Transverse colon (tissue), 4 donors: ENCODE measurements around the gene THAP5. TPM values are rescaled to one million over a fixed set of nuclear protein-coding genes. Genes with fewer than 3 reads are reported as not detected.

Source experiments
- DNase-seq: peaks from one replicate; pipeline ENCODE4 v3.0.0-alpha.2; 2019
- H3K27ac ChIP-seq, 4 donors: fragments of 200-600 bp; sonication (generic); 2 replicates each; pipeline ENCODE4 v1.5.1; 2016 to 2018; ENCODE audit warnings: inconsistent platforms in 4 of 4
- H3K27me3 ChIP-seq: fragments of 200-600 bp; sonication (generic); 2 replicates; pipeline ENCODE4 v1.5.1; 2017; ENCODE audit warnings: inconsistent platforms
- H3K36me3 ChIP-seq, 4 donors: fragments of 200-600 bp; sonication (generic); 2 replicates each; pipeline ENCODE4 v1.5.1; 2017 to 2019; ENCODE audit warnings: inconsistent platforms in 4 of 4
- H3K4me1 ChIP-seq, 4 donors: fragments of 200-600 bp; sonication (generic); 2 replicates each; pipeline ENCODE4 v1.5.1; 2017 to 2020; ENCODE audit warnings: inconsistent platforms in 4 of 4
- H3K4me3 ChIP-seq, 4 donors: fragments of 200-600 bp; sonication (generic); 1 replicate in 1 of 4; 2 replicates in 3 of 4; pipeline versions ENCODE4 v1.5.1 to v1.6.1; 2017 to 2019; ENCODE audit warnings: inconsistent platforms in 4 of 4
- H3K9me3 ChIP-seq, 2 donors: fragments of 200-600 bp; sonication (generic); 2 replicates each; pipeline ENCODE4 v1.5.1; 2017 to 2019; ENCODE audit warnings: inconsistent platforms in 2 of 2
- EP300 ChIP-seq: sonication (generic); formaldehyde crosslinking; IDR thresholded peaks from one replicate; pipeline ENCODE4 v1.6.1; 2017; ENCODE audit warnings: antibody characterized with exemption, low read depth
- POLR2A ChIP-seq: fragments of 450-650 bp; IDR thresholded peaks from one replicate; pipeline ENCODE4 v1.6.1; 2016; ENCODE audit warnings: antibody characterized with exemption, mild to moderate bottlenecking, moderate library complexity
- POLR2AphosphoS5 ChIP-seq, 3 donors: sonication (generic); formaldehyde crosslinking; IDR thresholded peaks; one replicate each; pipeline ENCODE4 v1.6.1; 2016; ENCODE audit warnings: antibody characterized with exemption in 3 of 3
- WGBS, 2 donors: methylation state at CpG; one replicate each; pipeline ENCODE4 v1.1.5; 2018; ENCODE audit warnings: low coverage in 1 of 2; 5-methylcytosine and 5-hydroxymethylcytosine counted together
- in situ Hi-C, 4 donors: fragments of 200-750 bp; cut with MboI; loops; one replicate each; pipeline versions ENCODE4 v1.15.0 to v1.15.1; 2017; ENCODE audit warnings: low sequenced_read_pairs in 3 of 4, low pct_ligation_motif_present in 1 of 4, low pct_unique_long_range_greater_than_20kb in 1 of 4
- intact Hi-C: fragments of 100-400 bp; cut with DNase I; formaldehyde crosslinking; loops from one replicate; pipeline ENCODE4 v1.15.1; 2023; ENCODE audit warnings: low total_unique reads
- total RNA-seq, 4 donors: library from RNA; depleted of rRNA; stranded (reverse); fragments of >200 nt; gene quantifications; one replicate each; pipeline ENCODE4 v1.1.0, GENCODE V29; 2016
- TF ChIP-seq, protein P1 (sequence below), 5 experiments: fragments of 200-600 bp in 3 of 5; fragments of 450-650 bp in 2 of 5; sonication (generic) in 3 of 5; IDR thresholded peaks; 1 replicate in 2 of 5; 2 replicates in 3 of 5; pipeline ENCODE4 v1.5.1; 2016 to 2017; ENCODE audit warnings: antibody characterized with exemption in 5 of 5, inconsistent platforms in 3 of 5, mild to moderate bottlenecking in 2 of 5, moderate library complexity in 1 of 5

The THAP5 gene
- total RNA-seq, 4 donors from 2014 or later: 2.2 to 19.1 (median 12.8) TPM

GRCh38 chr7:108584211-108584610 is 14.7 kb upstream of the THAP5 start:
- in situ Hi-C loops: no loop called here

GRCh38 chr7:108581655-108582491 is 12.4 kb upstream of the THAP5 start:
- H3K36me3 ChIP-seq: peaks cover 0 to 9% (median 0%) of the 10 kb centered on the region in 4 donors
- WGBS, 2 donors: 47 to 64% methylated on average over 4 of the region's 4 CpGs
- DNase-seq: no peak
- TF ChIP-seq POLR2AphosphoS5 (IDR thresholded peaks at IDR 0.05) (no peak), EP300 (no peak), POLR2A (no peak)
- TF ChIP-seq, protein P1, sequence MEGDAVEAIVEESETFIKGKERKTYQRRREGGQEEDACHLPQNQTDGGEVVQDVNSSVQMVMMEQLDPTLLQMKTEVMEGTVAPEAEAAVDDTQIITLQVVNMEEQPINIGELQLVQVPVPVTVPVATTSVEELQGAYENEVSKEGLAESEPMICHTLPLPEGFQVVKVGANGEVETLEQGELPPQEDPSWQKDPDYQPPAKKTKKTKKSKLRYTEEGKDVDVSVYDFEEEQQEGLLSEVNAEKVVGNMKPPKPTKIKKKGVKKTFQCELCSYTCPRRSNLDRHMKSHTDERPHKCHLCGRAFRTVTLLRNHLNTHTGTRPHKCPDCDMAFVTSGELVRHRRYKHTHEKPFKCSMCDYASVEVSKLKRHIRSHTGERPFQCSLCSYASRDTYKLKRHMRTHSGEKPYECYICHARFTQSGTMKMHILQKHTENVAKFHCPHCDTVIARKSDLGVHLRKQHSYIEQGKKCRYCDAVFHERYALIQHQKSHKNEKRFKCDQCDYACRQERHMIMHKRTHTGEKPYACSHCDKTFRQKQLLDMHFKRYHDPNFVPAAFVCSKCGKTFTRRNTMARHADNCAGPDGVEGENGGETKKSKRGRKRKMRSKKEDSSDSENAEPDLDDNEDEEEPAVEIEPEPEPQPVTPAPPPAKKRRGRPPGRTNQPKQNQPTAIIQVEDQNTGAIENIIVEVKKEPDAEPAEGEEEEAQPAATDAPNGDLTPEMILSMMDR (IDR thresholded peaks at IDR 0.05): no peak
- no peaks in the 10 kb centered on the region for H3K4me1 ChIP-seq
- no peaks in the 10 kb centered on the region for H3K27me3 ChIP-seq
- H3K9me3 ChIP-seq: no peaks in the 10 kb centered on the region
- H3K4me3 ChIP-seq: no peak overlapping the region
- in situ Hi-C loops: no loop called here
- no peak overlapping the region for H3K27ac ChIP-seq
- intact Hi-C loops: no loop called here

More at GRCh38 chr7:108584211-108584610, 14.7 kb upstream of the THAP5 start:
- no peak for DNase-seq
- Histone ChIP-seq H3K27me3 (no peaks in the 10 kb centered on the region), H3K4me3 (no peak overlapping the region), H3K4me1 (no peaks in the 10 kb centered on the region), H3K36me3 (peaks cover 0 to 6% (median 0%) of the 10 kb centered on the region in 4 donors), H3K9me3 (no peaks in the 10 kb centered on the region), H3K27ac (no peak overlapping the region)
- intact Hi-C loops: no loop called here
- no peak for TF ChIP-seq EP300
- TF ChIP-seq, protein P1 (IDR thresholded peaks at IDR 0.05): no peak
- no peak for TF ChIP-seq POLR2A
- TF ChIP-seq POLR2AphosphoS5 (IDR thresholded peaks at IDR 0.05): no peak
- 100% methylated on average over 1 of the region's 1 CpG; no CpG with 5 or more reads in 1 of the 2 donors for WGBS, 2 donors

- Histone ChIP-seq H3K27me3 (no peaks in the 10 kb centered on the region), H3K9me3 (no peaks in the 10 kb centered on the region), H3K36me3 (peaks cover 0 to 9% (median 0%) of the 10 kb centered on the region in 4 donors), H3K27ac (no peak overlapping the region), H3K4me1 (no peaks in the 10 kb centered on the region), H3K4me3 (no peak overlapping the region)
- WGBS, 2 donors: 71 to 100% methylated on average over 1 to 4 of the region's 6 CpGs
- TF ChIP-seq POLR2A (no peak), POLR2AphosphoS5 (IDR thresholded peaks at IDR 0.05) (no peak), EP300 (no peak)
- TF ChIP-seq, protein P1 (IDR thresholded peaks at IDR 0.05): no peak
- intact Hi-C loops (no loop called here), in situ Hi-C loops (no loop called here)
- no peak for DNase-seq
Observed at GRCh38 chr7:108580298-108580697, 10.8 kb upstream of the THAP5 start.

DNA sequence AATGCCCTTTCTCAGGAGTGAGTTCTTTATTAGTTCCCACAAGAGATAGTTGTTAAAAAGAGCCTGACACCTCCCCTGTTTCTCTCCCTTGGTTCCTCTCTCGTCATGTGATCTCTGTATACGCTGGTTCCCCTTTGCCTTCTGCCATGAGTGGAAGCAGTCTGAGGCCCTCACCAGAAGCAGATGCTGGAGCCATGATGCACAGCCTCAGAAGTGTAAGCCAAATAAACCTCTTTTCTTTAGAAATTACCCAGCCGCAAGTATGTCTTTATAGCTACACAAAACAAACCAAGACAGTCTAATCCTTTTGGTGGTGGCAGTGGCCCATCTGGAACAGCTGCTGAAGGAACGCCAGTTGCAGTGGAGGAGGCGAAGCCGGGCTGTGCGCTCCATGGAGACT is 9.4 kb upstream of the THAP5 start:
- Histone ChIP-seq H3K27me3 (no peaks in the 10 kb centered on the region), H3K27ac (no peak overlapping the region), H3K36me3 (peaks cover 0 to 9% (median 0%) of the 10 kb centered on the region in 4 donors), H3K9me3 (no peaks in the 10 kb centered on the region), H3K4me1 (no peaks in the 10 kb centered on the region), H3K4me3 (no peak overlapping the region)
- intact Hi-C loops (no loop called here), in situ Hi-C loops (loop anchor here in 1 of 4 donors (10.0 kb wide), 1 partner anchor 54 kb away; the partner anchor contains the start of gene PNPLA8)
- WGBS, 2 donors: 95 to 98% methylated on average over 3 to 7 of the region's 7 CpGs
- no peak for DNase-seq
- no peak for TF ChIP-seq POLR2A
- no peak for TF ChIP-seq EP300
- TF ChIP-seq, protein P1 (IDR thresholded peaks at IDR 0.05): no peak
- TF ChIP-seq POLR2AphosphoS5 (IDR thresholded peaks at IDR 0.05): no peak
